HG03097 (cell line): Measurements from ENCODE around the gene SCAPER.
"Not testable (repeated sequence)": the region's sequence is repeated elsewhere in the genome, so short reads cannot be mapped to it uniquely, and the experiment has no call there.

Experiments
- ATAC-seq: cut with Tn5 transposase; IDR thresholded peaks from one replicate; pipeline ENCODE4 v1.9.1; 2021; ENCODE audit not compliant: unreplicated experiment, low FRiP score

The SCAPER gene

GRCh38 chr15:76795217-76795616 is 109.9 kb downstream of the SCAPER start:
- no peak for ATAC-seq

GRCh38 chr15:76793162-76793561 is 112.0 kb downstream of the SCAPER start:
- ATAC-seq = no peak

DNA sequence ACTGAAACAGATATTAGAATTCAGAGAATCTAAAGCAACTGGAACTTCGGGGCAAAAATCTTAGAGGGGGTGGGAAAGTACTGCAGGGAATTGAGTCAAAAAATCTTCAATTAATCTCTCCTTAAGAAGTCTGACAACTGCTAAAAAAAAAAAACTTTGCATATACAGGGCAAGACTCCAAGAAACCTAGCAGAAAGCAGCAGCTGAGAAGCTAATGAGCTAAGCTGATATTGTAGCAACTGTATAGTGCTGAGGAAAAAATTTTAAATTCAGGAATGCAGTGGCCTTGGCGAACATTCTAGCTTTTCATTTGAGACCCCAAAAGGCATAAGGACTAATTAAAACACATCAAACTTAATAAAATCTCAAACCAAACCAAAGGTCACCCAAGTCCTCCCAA is 113.6 kb downstream of the SCAPER start:
- ATAC-seq = no peak

DNA sequence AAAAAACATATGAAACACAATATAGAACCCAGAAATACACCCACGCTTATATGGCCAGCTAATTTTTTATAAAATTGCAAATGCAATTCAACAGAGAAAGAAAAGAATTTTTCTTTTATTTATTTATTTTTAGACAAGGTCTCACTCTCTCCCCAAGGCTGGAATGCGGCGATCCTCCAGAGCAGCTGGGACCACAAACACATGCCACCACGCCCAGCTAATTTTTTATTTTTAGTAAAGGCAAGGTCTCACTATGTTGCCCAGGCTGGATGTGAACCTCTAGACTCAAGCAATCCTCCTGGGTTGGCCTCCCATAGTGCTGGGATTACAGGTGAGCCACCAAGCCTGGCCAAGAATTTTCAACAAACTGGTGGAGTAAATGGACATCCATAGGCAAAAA is 117.9 kb downstream of the SCAPER start:
- ATAC-seq = no peak

- ATAC-seq = no peak
These were observed 128.2 kb downstream of the SCAPER start for GRCh38 chr15:76776969-76777368.

DNA sequence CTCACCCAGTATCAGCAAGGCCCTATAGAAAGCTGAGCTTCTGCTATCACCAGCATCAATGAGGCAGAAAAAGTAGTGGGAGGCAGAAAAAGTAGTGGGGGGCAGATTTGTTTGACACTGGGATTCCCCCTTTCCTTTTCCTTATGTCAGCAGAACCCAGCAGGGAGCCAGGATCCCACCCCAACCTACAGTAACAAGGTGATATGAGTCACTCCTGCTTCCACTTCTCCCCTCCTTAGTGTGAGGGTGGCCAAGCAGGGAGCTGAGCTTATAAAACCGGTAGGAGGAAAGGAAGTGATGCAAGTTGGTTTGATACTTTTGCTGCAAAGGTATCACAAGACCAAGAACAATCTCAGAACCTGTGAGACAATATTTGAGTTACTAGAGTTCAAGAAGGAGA is 128.7 kb downstream of the SCAPER start:
- ATAC-seq = no peak

DNA sequence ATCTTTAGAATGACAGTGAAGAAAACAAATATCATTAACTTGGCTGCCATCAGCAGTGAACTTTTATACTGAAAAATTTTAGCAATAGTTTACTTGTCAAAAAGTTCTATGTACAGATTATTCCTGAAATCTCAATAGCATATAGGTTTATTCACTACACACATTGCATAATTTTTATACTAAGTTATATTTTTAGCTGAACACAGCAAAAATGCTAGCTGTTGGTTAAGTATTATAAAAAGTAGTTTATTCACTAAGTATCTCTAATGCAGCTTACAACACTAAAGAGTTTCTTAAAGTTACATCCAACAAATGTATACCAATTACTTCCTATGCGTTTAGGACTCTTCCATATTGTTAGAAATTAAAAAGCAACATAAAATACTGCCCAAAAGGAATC is 131.9 kb downstream of the SCAPER start:
- no peak for ATAC-seq

- ATAC-seq = no peak
These were observed 132.4 kb downstream of the SCAPER start for GRCh38 chr15:76772776-76773175.

- no peak for ATAC-seq
These were observed 141.1 kb downstream of the SCAPER start for GRCh38 chr15:76764004-76764403.

- ATAC-seq = no peak
These were observed 141.6 kb downstream of the SCAPER start for GRCh38 chr15:76763554-76763953.

DNA sequence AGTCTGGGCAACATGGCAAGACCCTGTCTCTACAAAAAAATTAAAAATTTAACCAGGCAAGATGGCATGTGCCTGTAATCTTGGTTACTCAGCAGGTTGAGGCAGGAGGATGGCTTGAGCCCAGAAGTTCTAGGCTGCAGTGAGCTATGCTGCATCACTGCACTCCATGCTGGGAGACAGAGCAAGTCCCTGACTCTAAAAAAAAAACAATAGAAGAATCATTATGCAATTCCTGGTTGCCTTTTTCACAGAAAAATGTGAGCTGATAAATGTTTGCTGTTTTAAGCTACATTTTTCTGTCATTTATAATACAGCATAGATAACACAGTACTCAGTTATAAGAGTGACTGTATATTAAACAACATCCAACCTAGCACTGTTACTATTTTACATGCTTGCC is 148.8 kb downstream of the SCAPER start:
- no peak for ATAC-seq

- no peak for ATAC-seq
These were observed 151.4 kb downstream of the SCAPER start for GRCh38 chr15:76753771-76754170.

DNA sequence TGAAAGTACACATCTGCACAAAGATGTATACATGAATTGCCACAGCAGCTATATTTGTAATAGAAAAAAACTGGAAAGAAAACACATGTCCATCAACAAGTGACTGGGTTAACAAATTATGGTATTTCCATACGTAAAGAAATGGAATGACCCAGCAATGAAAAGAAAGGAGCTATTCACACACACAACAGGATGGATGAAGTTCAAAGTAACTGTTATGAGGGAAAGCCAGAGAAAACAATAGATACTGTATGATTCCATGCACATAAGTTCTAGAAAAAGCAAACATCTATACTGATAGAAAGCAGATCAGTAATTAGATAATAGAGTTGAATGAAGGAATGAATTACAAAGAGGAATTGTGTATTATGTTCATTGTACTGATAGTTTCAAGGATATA is 152.0 kb downstream of the SCAPER start:
- ATAC-seq = no peak

GRCh38 chr15:76752549-76752948 is 152.6 kb downstream of the SCAPER start:
- ATAC-seq = no peak

- ATAC-seq = no peak
These were observed 167.6 kb downstream of the SCAPER start for GRCh38 chr15:76737573-76737972.

DNA sequence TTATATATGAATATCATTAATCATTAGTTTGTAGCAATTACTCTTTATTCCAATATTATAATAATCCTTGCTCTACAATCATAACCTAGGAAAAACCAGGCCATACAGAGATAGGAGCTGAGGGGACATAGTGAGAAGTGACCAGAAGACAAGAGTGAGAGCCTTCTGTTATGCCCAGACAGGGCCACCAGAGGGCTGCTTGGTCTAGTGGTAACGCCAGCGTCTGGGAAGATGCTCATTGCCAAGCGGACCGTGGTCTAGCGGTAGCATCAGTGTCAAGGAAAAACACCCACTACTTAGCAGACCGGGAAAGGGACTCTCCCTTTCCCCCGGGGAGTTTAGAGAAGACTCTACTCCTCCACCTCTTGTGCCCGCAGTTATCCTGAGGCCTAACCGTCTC is 172.8 kb downstream of the SCAPER start:
- not testable (repeated sequence) for ATAC-seq

- ATAC-seq = no peak
These were observed 174.9 kb downstream of the SCAPER start for GRCh38 chr15:76730262-76730661.

- ATAC-seq = no peak
These were observed 186.3 kb downstream of the SCAPER start for GRCh38 chr15:76718863-76719262.

DNA sequence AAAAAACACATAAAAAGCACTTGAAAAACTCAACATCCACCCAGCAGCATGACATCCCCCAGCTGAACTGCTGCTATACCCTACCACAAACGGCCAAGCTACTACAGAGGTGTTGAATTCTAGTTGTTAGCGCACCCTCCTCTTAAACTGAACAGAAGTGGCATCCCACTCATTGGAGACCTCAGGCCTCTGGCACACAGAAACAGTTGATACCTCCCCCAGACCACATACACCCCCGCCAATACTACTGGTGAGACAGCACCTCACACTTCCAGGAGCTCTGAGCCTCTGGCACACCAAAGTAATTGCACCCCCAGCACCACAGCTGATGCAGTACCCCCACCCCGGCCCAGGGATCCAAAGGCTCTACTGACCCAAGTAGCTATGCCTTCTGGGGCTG is 190.2 kb downstream of the SCAPER start:
- ATAC-seq = no peak

DNA sequence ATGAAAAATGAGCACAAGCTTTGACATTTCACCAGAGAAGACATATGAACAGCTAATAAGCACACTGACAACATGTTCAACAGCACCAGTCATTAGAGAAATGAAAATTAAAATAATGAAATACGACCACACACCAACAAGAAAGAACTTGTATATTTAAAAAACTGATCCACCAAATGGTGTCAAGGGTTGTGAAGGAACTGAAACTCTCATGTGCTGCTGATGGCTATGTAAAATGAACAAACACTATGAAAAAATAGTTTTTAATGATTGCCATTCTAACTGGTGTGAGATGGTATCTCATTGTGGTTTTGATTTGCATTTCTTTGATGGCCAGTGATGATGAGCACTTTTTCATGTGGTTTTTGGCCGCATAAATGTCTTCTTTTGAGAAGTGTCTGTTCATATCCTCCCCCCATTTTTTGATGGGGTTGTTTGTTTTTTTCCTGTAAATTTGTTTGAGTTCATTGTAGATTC is 193.8 kb downstream of the SCAPER start:
- ATAC-seq = peak; percentile 76

DNA sequence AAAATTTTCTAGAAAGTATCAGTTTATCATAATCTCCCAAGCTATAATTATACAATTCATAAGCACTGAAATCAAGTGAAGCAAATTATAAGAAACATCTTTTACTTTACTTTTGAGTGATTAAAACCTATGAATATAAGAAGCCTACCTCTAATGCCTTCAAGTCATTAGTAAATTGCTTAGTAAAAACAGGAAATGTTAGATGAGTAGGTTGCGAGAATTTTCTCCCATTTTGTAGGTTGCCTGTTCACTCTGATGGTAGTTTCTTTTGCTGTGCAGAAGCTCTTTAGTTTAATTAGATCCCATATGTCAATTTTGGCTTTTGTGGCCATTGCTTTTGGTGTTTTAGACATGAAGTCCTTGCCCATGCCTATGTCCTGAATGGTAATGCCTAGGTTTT is 201.1 kb downstream of the SCAPER start:
- ATAC-seq = not testable (repeated sequence)

- no peak for ATAC-seq
These were observed 208.3 kb downstream of the SCAPER start for GRCh38 chr15:76696840-76697239.

DNA sequence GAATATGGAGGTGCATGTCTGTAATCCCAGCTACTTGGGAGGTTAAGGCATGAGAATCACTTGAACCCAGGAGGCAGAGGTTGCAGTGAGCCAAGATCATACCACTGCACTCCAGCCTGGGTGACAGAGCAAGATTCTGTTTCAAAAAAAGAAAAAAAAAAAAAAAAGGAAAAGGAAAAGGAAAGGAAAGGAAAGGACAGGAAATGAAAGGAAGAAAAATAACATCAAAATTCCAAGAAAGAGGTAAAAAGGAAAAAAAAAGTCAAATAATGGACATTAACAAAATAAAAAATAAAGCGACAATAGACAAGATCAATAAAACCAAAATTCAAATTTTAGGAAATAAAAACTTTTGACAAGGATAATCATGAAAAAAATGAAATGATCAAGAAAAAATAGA is 212.6 kb downstream of the SCAPER start:
- ATAC-seq = not testable (repeated sequence)
